NK-92 (cell line): ENCODE results near the gene NUP93.
"Not testable (repeated sequence)": the region's sequence is repeated elsewhere in the genome, so short reads cannot be mapped to it uniquely, and the experiment has no call there.

Experiments
- DNase-seq: peaks from one replicate; lab custom pipeline; 2025; ENCODE audit not compliant: unreplicated experiment; lab: John Stamatoyannopoulos, UW

NUP93 gene

GRCh38 chr16:56708525-56709442 lies 21.1 kb upstream of the NUP93 start:
- no peak for DNase-seq

DNA sequence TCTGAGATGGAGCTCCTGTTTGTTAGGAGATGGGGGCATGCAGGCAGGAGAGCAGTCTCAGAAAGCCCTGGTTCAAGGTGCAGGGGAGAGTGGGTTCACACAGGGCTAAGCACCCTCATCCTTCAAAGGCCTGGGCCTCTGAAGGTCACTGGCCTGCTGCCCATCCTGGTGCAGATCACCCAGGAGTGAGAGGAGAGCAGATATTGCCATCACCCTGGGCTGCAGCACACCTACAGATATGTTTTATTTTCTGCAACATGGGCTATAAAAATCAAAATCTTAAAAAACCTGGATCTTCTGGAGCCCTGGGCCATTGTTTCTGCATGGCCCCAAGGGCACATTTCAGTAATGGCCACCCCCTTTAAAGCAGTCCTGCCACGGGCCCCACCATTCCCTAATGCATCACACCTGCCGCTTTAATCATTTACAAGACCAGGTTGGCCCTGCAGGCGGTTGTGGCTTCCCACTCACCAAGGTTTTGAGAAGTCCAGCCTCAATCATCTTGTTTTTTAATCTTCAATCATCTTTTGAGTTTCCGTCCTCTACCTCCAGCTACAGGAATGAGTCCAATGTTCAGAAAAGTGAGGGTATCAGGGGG lies 20.4 kb upstream of the NUP93 start:
- no peak for DNase-seq

DNA sequence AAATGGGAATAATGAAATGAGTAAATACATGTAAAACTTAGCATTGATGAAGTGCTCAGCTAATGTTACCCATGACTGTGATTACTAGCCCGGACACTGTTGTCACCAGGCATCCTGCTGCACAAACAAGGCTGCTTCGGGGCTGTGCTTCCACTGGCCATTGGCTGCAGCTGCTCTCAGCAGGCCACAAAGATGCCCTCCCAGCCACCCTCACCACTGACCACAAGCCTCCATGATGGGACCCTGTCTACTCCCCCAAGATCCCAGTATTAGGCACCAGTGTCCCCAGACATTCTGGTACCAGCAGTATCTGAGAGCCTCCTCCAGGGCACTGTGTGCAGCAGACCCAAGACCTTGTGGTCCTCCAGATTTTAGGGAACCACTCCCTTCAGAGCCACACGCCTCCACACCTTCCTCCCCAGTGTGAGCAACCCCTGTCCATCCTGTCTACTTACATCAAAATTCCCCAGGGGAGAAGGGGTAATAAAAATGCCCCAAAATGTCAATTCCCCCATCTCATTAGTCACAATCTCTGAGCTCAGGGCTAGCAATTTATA lies 19.7 kb upstream of the NUP93 start:
- no peak for DNase-seq

GRCh38 chr16:56711862-56712261 lies 18.1 kb upstream of the NUP93 start:
- no peak for DNase-seq

DNA sequence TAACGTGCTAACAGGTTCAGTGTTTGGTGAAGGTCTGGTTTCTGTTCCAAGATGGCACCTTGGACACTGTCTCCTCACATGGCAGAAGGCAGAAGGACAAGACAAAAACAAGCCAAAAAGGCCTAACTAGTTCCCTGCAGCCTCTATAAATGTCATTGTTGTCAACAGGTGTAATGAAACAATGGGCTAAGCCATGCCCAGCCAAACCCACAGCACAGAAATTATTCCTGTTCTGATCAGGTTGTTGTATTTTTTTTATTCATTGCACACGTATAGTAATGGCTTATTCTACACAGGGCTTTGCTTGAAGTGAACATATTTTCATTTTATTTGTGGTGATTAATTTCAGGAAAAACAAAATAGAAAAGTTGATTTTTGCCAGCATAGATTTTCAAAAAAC lies 16.1 kb upstream of the NUP93 start:
- DNase-seq, result no peak

DNA sequence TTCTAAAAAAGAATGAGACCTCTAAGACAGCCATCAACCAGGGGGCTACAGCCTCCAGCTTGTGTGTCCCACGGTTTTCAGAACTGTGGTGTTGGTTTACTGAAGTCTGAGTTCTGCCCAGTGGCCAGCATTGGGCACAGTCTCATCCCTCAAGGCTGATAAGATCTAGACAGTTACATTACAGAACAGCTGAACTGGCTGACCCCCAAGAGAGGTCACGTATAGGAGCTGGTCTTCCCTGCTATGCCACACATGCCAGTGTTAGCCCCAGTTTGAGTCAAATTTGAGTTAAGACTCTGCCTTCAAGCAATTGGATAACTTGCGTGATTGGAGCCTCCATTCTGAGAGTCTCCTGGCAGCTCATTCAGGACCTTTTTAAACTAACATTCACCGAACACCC lies 14.8 kb upstream of the NUP93 start:
- no peak for DNase-seq

- no peak for DNase-seq
Observed at GRCh38 chr16:56716761-56717160, 13.2 kb upstream of the NUP93 start.

DNA sequence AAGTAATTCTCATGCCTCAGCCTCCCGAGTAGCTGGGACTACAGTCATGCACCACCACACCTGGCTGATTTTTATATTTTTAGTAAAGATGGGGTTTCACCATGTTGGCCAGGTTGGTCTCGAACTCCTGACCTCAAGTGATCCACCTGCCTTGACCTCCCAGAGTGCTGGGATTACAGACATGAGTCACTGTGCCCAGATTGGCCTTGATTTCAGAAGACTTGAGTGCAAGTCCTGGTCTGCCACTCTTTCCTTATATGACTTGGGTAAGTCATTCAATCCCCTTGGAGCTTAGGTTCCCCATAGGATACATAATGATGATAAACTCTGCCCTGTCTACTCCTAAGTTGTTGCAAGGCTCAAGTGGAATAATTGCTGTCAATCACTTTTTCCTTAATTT lies 12.4 kb upstream of the NUP93 start:
- not testable (repeated sequence) for DNase-seq

GRCh38 chr16:56722200-56722842 lies 7.6 kb upstream of the NUP93 start:
- no peak for DNase-seq

- DNase-seq, result no peak
Observed at GRCh38 chr16:56724191-56724590, 5.7 kb upstream of the NUP93 start.

GRCh38 chr16:56726283-56726682 lies 3.6 kb upstream of the NUP93 start:
- no peak for DNase-seq

GRCh38 chr16:56726926-56727325 lies 3.0 kb upstream of the NUP93 start:
- DNase-seq, result no peak

DNA sequence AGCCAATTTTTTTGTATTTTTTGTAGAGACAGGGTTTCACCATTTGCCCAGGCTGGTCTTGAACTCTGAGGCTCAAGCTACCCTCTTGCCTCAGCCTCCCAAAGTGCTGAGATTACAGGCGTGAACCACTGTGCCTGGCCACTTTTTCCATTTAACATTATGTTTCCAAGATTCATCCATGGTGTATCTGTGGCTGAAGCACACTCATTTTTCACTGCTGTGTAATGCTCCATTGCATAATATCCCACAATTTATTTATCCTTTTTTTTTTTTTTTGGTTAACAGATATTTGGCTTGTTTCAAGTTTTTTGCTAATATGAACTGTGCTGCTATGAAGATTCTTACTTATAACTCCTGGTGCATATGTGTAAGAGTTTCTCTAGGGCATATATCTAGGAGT lies 1.9 kb upstream of the NUP93 start:
- no peak for DNase-seq

- DNase-seq, result no peak
Observed at GRCh38 chr16:56728980-56729734, 772 bp upstream of the NUP93 start.

GRCh38 chr16:56732366-56732765 lies 2.4 kb downstream of the NUP93 start:
- no peak for DNase-seq

DNA sequence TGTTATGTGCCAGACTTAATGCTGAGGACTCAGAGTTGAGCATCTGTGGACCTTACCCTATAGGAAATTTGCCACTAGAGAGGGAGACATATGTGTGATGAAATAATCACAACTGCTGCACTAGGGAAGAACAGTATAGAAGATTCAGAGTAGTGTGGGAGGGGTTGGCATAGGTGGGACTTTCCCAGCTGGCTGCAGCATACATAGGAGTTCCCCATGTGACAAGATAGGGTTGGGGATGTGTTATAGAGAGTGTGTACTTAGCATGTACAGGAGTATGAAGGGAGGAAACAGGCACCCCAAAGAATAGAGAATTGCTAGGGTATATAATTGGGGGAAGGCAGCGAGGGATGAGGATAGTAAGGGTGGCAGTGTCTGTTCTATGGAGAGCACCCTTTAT lies 2.9 kb downstream of the NUP93 start:
- DNase-seq, result no peak

- DNase-seq, result no peak
Observed at GRCh38 chr16:56734429-56734828, 4.5 kb downstream of the NUP93 start.

DNA sequence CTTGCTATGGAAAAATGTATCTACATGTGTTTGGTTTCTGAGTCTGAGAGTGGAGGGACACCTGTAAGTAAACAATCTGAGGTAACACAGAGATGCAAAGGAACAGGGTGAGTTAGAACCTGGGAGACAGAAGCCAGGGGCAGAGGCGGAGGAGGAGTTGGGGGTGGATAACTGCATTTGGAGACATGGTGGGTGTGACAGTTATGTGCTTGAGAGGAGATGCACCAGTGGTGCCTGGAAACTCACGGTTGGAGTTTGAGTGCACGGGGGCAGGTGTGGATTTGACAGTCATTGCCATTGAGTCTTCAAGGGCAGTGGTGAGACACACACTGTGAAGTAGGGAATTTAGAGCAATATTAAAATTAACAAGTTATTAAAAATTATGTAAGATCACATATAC lies 6.5 kb downstream of the NUP93 start:
- no peak for DNase-seq

DNA sequence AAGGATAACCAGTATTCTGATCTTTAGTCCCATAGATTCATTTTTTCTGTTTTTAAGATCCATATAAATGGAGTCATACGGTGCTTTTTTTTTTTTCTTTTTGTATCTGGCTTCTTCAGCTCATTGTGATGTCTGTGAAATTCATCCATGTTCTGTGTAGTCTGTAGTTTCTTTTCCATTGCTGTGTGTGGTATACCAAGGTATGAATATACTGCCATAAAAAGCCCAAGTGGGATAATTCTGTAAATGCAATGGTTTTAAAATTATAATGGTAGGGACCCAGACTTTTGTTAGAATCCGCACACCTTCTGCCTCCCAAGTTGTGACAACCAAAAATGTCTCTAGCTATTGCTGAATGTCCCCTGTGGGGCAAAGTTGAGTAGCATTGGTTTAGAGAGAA lies 7.6 kb downstream of the NUP93 start:
- no peak for DNase-seq

- no peak for DNase-seq
Observed at GRCh38 chr16:56738221-56738620, 8.3 kb downstream of the NUP93 start.

- not testable (repeated sequence) for DNase-seq
Observed at GRCh38 chr16:56739378-56739777, 9.4 kb downstream of the NUP93 start.
